ENCODE measurements around the gene ZNF827.

Gene ZNF827

GRCh38 chr4:145732001-145732815 lies 206.4 kb downstream of the ZNF827 start:
- in situ Hi-C loops (cut with MboI; ENCODE audit: low sequenced_read_pairs): no loop called here

DNA sequence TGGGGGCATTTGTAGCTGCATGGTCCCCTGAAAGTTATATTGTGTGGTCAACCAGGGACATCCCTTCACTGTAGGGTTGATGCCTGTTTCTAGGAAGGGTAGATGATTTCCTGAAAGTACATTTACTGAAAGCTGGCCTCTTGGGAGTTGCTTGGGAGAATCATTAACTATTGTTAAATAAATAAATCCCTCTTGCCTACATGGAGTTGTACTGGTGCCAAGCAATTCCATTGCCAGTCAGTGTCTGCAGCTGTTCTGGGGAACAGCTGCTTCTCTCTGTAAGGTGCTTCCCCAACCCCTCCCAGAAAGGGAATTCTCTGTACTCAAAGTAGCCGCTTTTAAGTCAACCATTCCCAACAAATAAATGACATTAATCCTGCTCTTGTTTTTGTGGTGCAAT lies 207.6 kb downstream of the ZNF827 start:
- in situ Hi-C loops (cut with MboI; ENCODE audit: low sequenced_read_pairs): no loop called here

DNA sequence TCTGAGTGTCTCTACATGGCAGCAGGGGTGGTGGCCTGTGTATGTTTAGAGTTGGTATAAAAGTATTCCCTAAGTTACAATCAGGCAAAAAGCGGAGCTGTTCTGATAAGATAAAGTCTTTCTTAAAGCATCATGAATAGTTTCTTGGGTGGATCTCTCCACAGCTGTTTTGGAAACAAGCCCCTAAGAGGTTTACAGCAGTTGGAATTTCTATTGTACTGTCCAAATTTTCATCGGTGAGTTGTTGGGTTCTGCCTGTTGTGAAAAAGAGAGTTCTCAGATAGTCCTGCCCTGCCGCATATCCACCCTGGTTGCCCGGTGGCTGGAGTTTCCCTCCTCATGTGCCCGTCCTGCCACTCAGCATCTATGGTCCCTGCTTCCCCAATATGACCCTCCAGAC lies 208.6 kb downstream of the ZNF827 start:
- in situ Hi-C loops (cut with MboI; ENCODE audit: low sequenced_read_pairs): no loop called here

DNA sequence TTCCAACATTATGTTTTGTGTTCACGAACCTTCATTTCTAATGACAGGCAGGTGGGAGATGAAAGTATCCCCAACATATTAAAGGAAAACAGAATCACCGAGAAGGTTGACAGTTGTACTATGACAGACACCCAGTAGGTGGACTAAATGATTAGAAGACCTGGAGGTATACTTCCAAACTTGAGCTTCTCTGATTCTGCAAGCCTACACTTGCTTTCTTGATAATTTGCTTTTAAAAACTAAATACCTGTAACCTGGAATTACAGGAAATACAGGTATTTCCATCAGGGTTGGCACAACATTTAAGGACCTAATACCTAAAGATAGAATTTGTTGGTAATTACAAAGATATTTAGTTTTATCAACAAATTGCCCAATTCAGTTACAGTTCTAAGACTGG lies 215.3 kb downstream of the ZNF827 start:
- in situ Hi-C loops (cut with MboI; ENCODE audit: low sequenced_read_pairs): no loop called here

- in situ Hi-C loops (cut with MboI; ENCODE audit: low sequenced_read_pairs): no loop called here
These were observed 216.1 kb downstream of the ZNF827 start for GRCh38 chr4:145722561-145722960.

GRCh38 chr4:145720656-145721055 lies 218.0 kb downstream of the ZNF827 start:
- in situ Hi-C loops (cut with MboI; ENCODE audit: low sequenced_read_pairs): no loop called here

DNA sequence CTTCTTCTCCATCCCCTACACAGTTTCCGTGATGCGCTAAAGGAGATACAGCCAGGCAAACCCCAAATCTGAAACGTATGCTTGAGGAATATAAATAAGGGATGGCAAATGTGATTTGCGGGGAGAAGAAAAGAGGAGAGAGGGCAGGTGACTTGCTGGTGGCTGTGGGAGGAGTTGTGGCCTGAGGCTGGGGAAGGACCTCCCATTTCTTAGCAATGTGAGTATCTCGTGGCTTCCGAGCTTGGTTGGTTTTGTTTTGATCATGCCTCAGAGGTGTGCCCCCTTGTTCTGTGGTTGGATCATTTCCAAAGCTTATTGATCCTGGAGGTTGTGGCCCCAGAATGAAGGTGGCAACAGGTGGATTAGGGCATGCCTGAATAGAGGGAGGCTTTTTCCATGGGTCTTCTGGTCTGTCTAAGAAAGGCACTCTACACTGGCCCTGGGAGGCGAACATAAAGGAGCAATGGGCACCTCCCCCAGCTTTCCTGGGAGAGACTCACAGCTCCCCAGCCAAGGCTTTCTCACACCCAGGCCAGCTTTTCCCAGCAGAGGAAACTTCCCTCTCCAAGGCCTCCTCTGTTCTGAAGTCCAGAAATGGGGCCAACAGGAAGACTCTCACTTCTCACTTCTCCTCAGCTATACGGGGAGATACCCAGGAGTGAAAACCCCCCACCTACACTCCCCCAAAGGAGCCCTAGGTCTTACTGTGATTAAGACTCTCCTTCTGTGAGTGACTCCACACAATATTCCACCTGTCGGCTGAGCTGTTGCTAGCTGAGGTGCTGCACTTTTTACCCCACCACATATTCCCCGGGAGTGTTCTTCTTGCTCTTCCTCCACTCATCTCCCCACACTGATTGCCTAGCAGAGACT lies 218.6 kb downstream of the ZNF827 start:
- in situ Hi-C loops (cut with MboI; ENCODE audit: low sequenced_read_pairs): no loop called here

DNA sequence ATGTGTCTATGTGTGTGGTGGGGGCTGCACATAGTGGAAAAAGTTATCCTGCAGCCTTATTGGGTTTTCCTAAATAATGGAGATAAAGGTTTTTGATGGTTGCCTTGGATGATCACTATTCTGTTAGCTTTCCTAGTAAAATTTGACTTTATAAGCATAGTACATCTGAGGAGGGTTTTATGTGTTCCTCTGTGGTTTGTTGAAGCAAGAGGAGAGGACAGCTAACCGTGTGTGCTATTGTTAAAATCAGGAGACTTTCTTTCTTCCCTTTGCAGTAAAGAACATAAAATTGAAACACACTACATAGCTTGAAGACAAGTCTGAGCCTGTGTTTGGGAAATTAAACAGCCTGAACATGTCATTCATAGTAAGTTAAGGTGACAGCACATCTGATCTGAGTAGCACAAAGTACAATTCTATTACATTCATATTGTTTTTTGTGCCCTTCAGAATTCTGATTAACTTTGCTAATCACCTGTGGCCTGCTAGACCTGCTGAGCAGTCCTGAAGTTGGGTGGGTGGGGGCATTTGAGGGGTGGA lies 221.9 kb downstream of the ZNF827 start:
- in situ Hi-C loops (cut with MboI; ENCODE audit: low sequenced_read_pairs): no loop called here

GRCh38 chr4:145716200-145716599 lies 222.4 kb downstream of the ZNF827 start:
- in situ Hi-C loops (cut with MboI; ENCODE audit: low sequenced_read_pairs): no loop called here

GRCh38 chr4:145709843-145710242 lies 228.8 kb downstream of the ZNF827 start:
- in situ Hi-C loops (cut with MboI; ENCODE audit: low sequenced_read_pairs): no loop called here

- in situ Hi-C loops (cut with MboI; ENCODE audit: low sequenced_read_pairs): no loop called here
These were observed 229.3 kb downstream of the ZNF827 start for GRCh38 chr4:145709336-145709735.

All from HL-60/S4 treated with phorbol 12-myristate 13-acetate at 8.2 ng/mL for 4 days and 3 days (cell line).